NCI-H446 treated with DMSO at 0.1 percent for 48 hours (cell line): ENCODE measurements around the gene TM9SF4.
"Not testable (repeated sequence)": the region's sequence is repeated elsewhere in the genome, so short reads cannot be mapped to it uniquely, and the experiment has no call there.

Experiments
- DNase-seq: peaks from one replicate; lab custom pipeline; 2025; lab: John Stamatoyannopoulos, UW

TM9SF4 gene

GRCh38 chr20:32098786-32099185, 10.7 kb upstream of the TM9SF4 start:
- DNase-seq: no peak

GRCh38 chr20:32108814-32109391, 611 bp upstream of the TM9SF4 start:
- no peak for DNase-seq

GRCh38 chr20:32110173-32110704, 725 bp downstream of the TM9SF4 start:
- DNase-seq: no peak

GRCh38 chr20:32110727-32111126, 1.2 kb downstream of the TM9SF4 start:
- DNase-seq: no peak

GRCh38 chr20:32111156-32111686, 1.7 kb downstream of the TM9SF4 start:
- DNase-seq: no peak

GRCh38 chr20:32111753-32112152, 2.2 kb downstream of the TM9SF4 start:
- DNase-seq: no peak

GRCh38 chr20:32112841-32113240, 3.3 kb downstream of the TM9SF4 start:
- no peak for DNase-seq

GRCh38 chr20:32113591-32114260, 4.2 kb downstream of the TM9SF4 start:
- no peak for DNase-seq

GRCh38 chr20:32114305-32114960, 4.9 kb downstream of the TM9SF4 start:
- DNase-seq: peak; percentile 8

GRCh38 chr20:32115211-32115767, 5.8 kb downstream of the TM9SF4 start:
- DNase-seq: no peak

- no peak for DNase-seq
Measured at GRCh38 chr20:32116079-32116521, 6.6 kb downstream of the TM9SF4 start.

- not testable (repeated sequence) for DNase-seq
Measured at GRCh38 chr20:32116796-32117195, 7.3 kb downstream of the TM9SF4 start.

GRCh38 chr20:32118427-32118826, 8.9 kb downstream of the TM9SF4 start:
- DNase-seq: not testable (repeated sequence)

- DNase-seq: no peak
Measured at GRCh38 chr20:32119734-32120133, 10.2 kb downstream of the TM9SF4 start.

- not testable (repeated sequence) for DNase-seq
Measured at GRCh38 chr20:32121908-32122307, 12.4 kb downstream of the TM9SF4 start.

GRCh38 chr20:32123088-32123487, 13.6 kb downstream of the TM9SF4 start:
- DNase-seq: no peak

- DNase-seq: no peak
Measured at GRCh38 chr20:32124916-32125454, 15.5 kb downstream of the TM9SF4 start.

- no peak for DNase-seq
Measured at GRCh38 chr20:32125506-32125905, 16.0 kb downstream of the TM9SF4 start.

GRCh38 chr20:32126919-32127318, 17.4 kb downstream of the TM9SF4 start:
- no peak for DNase-seq

GRCh38 chr20:32127347-32127746, 17.8 kb downstream of the TM9SF4 start:
- DNase-seq: no peak

- DNase-seq: no peak
Measured at GRCh38 chr20:32128167-32128566, 18.7 kb downstream of the TM9SF4 start.

- DNase-seq: no peak
Measured at GRCh38 chr20:32129863-32130262, 20.3 kb downstream of the TM9SF4 start.
